H1 (cell line): Measurements from ENCODE around the gene GBP7. TPM values are rescaled to one million over a fixed set of nuclear protein-coding genes. Genes with fewer than 3 reads are reported as not detected.
A peak's percentile ranks its signal among the peaks of the same experiment; 100 is the strongest.

Experiments used
- CTCF ChIA-PET: fragments of 300-600 bp; sonication (Branson Sonifier 250); formaldehyde crosslinking; loops from one replicate; lab custom pipeline; 2021; ENCODE audit not compliant: partially characterized antibody; lab: Charles Lee
- POLR2A ChIA-PET: fragments of 300-600 bp; sonication (Branson Sonifier 250); formaldehyde crosslinking; loops from one replicate; lab custom pipeline; 2021; ENCODE audit warnings: inconsistent platforms; ENCODE audit not compliant: partially characterized antibody; lab: Charles Lee
- DNase-seq, 2 experiments: peaks; one replicate each; pipeline versions ENCODE4 v3.0.0 to v3.0.0-alpha.2; 2010 to 2022; ENCODE audit warnings: low spot score in 2 of 2, low read depth in 1 of 2, mixed read lengths in 1 of 2
- FAIRE-seq: peaks from 2 replicates; lab custom pipeline; 2011; peaks lifted over from hg19 to GRCh38; lab: Jason Lieb, UNC
- H2AFZ ChIP-seq: 2 replicates; pipeline ENCODE4 v1.8.1; 2012; ENCODE audit warnings: low read length, inconsistent platforms
- H2AK5ac ChIP-seq: 2 replicates; pipeline ENCODE4 v1.6.1; 2013; ENCODE audit warnings: low read depth, low read length
- H2BK120ac ChIP-seq: replicated peaks from 2 replicates; pipeline ENCODE3; 2013; ENCODE audit warnings: low read depth, low read length, inconsistent platforms
- H2BK12ac ChIP-seq: 2 replicates; pipeline ENCODE4 v1.6.1; 2013; ENCODE audit warnings: low read depth, low read length
- H2BK15ac ChIP-seq: 2 replicates; pipeline ENCODE4 v1.6.1; 2013; ENCODE audit warnings: low read length
- H2BK20ac ChIP-seq: 2 replicates; pipeline ENCODE4 v1.6.1; 2013; ENCODE audit warnings: low read length
- H2BK5ac ChIP-seq: 2 replicates; pipeline ENCODE4 v1.6.1; 2013; ENCODE audit warnings: low read depth, low read length
- H3K14ac ChIP-seq: 2 replicates; pipeline ENCODE4 v1.6.1; 2013; ENCODE audit warnings: inconsistent platforms; ENCODE audit not compliant: insufficient read length
- H3K18ac ChIP-seq: 2 replicates; pipeline ENCODE4 v1.6.1; 2013; ENCODE audit warnings: low read length; ENCODE audit errors: extremely low read depth
- H3K23ac ChIP-seq: 2 replicates; pipeline ENCODE4 v1.6.1; 2013; ENCODE audit warnings: inconsistent platforms; ENCODE audit not compliant: insufficient read length
- H3K23me2 ChIP-seq: 2 replicates; pipeline ENCODE4 v1.6.1; 2013; ENCODE audit warnings: low read depth, low read length
- H3K27ac ChIP-seq: 2 replicates; pipeline ENCODE4 v1.6.1; 2011; ENCODE audit warnings: low read depth, low read length, inconsistent platforms
- H3K27me3 ChIP-seq, 4 experiments: replicated peaks in 1 of 4; 1 replicate in 1 of 4; 2 replicates in 3 of 4; pipeline versions ENCODE4 v1.6.1 to v1.8.1; 2011 to 2013; ENCODE audit warnings: low read length in 3 of 4, mild to moderate bottlenecking in 3 of 4, inconsistent platforms in 2 of 4, mixed read lengths in 2 of 4, moderate library complexity in 1 of 4; ENCODE audit not compliant: control insufficient read depth in 3 of 4, insufficient read depth in 3 of 4; ENCODE audit errors: extremely low read depth in 1 of 4
- H3K36me3 ChIP-seq, 4 experiments: 2 replicates each; pipeline versions ENCODE4 v1.6.1 to v1.8.1; 2011 to 2013; ENCODE audit warnings: mild to moderate bottlenecking in 4 of 4, low read length in 3 of 4, moderate library complexity in 2 of 4, control low read depth in 1 of 4, inconsistent platforms in 1 of 4; ENCODE audit not compliant: insufficient read depth in 4 of 4, control insufficient read depth in 2 of 4
- H3K4ac ChIP-seq: replicated peaks from 2 replicates; pipeline ENCODE3; 2013; ENCODE audit warnings: low read length, low read depth, mixed read lengths, inconsistent platforms; ENCODE audit not compliant: insufficient read length
- H3K4me1 ChIP-seq, 4 experiments: replicated peaks in 1 of 4; 1 replicate in 1 of 4; 2 replicates in 3 of 4; pipeline versions ENCODE4 v1.6.1 to v1.8.1; 2011 to 2013; ENCODE audit warnings: low read length in 3 of 4, inconsistent platforms in 2 of 4, mixed read lengths in 1 of 4; ENCODE audit not compliant: insufficient read depth in 4 of 4, control insufficient read depth in 3 of 4
- H3K4me2 ChIP-seq, 2 experiments: 2 replicates each; pipeline versions ENCODE4 v1.6.1 to v1.8.1; 2011 to 2013; ENCODE audit warnings: low read depth in 2 of 2, low read length in 2 of 2, control low read depth in 1 of 2, inconsistent platforms in 1 of 2, mild to moderate bottlenecking in 1 of 2; ENCODE audit not compliant: insufficient read depth in 1 of 2
- H3K4me3 ChIP-seq, 4 experiments: fragments of 200-600, 300-600 bp in 1 of 4; sonication (generic), shearing (Covaris generic), sonication (Bioruptor Twin) in 1 of 4; 2 replicates each; pipeline versions ENCODE4 v1.5.1 to v1.8.1; 2011 to 2016; ENCODE audit warnings: low read length in 4 of 4, low read depth in 3 of 4, control low read depth in 2 of 4, inconsistent platforms in 2 of 4, mild to moderate bottlenecking in 2 of 4, mixed read lengths in 1 of 4, moderate library complexity in 1 of 4; ENCODE audit not compliant: insufficient read depth in 2 of 4; ENCODE audit errors: extremely low read depth in 1 of 4
- H3K56ac ChIP-seq: replicated peaks from 2 replicates; pipeline ENCODE3; 2013; ENCODE audit warnings: low read depth, mild to moderate bottlenecking, mixed read lengths, low read length, inconsistent platforms; ENCODE audit not compliant: insufficient read length
- H3K79me1 ChIP-seq: 2 replicates; pipeline ENCODE4 v1.6.1; 2013; ENCODE audit warnings: low read depth, low read length, control low read depth
- H3K79me2 ChIP-seq, 2 experiments: 2 replicates each; pipeline versions ENCODE4 v1.6.1 to v1.8.1; 2012 to 2013; ENCODE audit warnings: low read length in 2 of 2, mild to moderate bottlenecking in 2 of 2, inconsistent platforms in 1 of 2; ENCODE audit not compliant: insufficient read depth in 2 of 2, control insufficient read depth in 1 of 2
- H3K9ac ChIP-seq, 4 experiments: replicated peaks in 1 of 4; 1 replicate in 1 of 4; 2 replicates in 3 of 4; pipeline versions ENCODE4 v1.6.1 to v1.8.1; 2011 to 2013; ENCODE audit warnings: low read depth in 3 of 4, low read length in 3 of 4, control low read depth in 2 of 4, mild to moderate bottlenecking in 2 of 4, moderate library complexity in 2 of 4, inconsistent platforms in 1 of 4; ENCODE audit errors: extremely low read depth in 1 of 4
- H3K9me3 ChIP-seq, 2 experiments: 2 replicates each; pipeline versions ENCODE4 v1.6.1 to v1.8.1; 2012 to 2013; ENCODE audit warnings: mild to moderate bottlenecking in 2 of 2, moderate library complexity in 2 of 2, control low read depth in 1 of 2, inconsistent platforms in 1 of 2, low read depth in 1 of 2, low read length in 1 of 2, mixed read lengths in 1 of 2; ENCODE audit not compliant: insufficient read depth in 2 of 2
- H4K20me1 ChIP-seq, 2 experiments: replicated peaks in 1 of 2; 2 replicates each; pipeline versions ENCODE3 to v1.8.1; 2011 to 2013; ENCODE audit warnings: inconsistent platforms in 2 of 2, low read length in 2 of 2, mild to moderate bottlenecking in 1 of 2; ENCODE audit not compliant: insufficient read depth in 2 of 2, control insufficient read depth in 1 of 2
- H4K5ac ChIP-seq: 2 replicates; pipeline ENCODE4 v1.6.1; 2013; ENCODE audit warnings: low read length, low read depth, mixed read lengths, inconsistent platforms; ENCODE audit not compliant: insufficient read length
- H4K8ac ChIP-seq: 2 replicates; pipeline ENCODE4 v1.8.0; 2013; ENCODE audit warnings: mild to moderate bottlenecking, moderate library complexity, low read length, inconsistent platforms; ENCODE audit not compliant: insufficient read depth; ENCODE audit errors: extremely low read depth
- H4K91ac ChIP-seq: replicated peaks from 2 replicates; pipeline ENCODE3; 2013; ENCODE audit warnings: low read length, mixed read lengths, inconsistent platforms; ENCODE audit not compliant: insufficient read length
- BACH1 ChIP-seq: IDR thresholded peaks from 2 replicates; pipeline ENCODE4 v1.6.1; 2012; ENCODE audit warnings: low read length, improper control_type of control experiment
- BCL11A ChIP-seq, 2 experiments: IDR thresholded peaks; one replicate each; pipeline ENCODE4 v1.6.1; 2011; ENCODE audit warnings: low read depth in 2 of 2, low read length in 2 of 2, mild to moderate bottlenecking in 2 of 2
- CHD1 ChIP-seq: IDR thresholded peaks from 2 replicates; pipeline ENCODE4 v1.6.1; 2012; ENCODE audit warnings: low read depth, low read length, improper control_type of control experiment
- CREB1 ChIP-seq: IDR thresholded peaks from 2 replicates; pipeline ENCODE4 v1.6.1; 2012; ENCODE audit warnings: inconsistent platforms
- CTCF ChIP-seq, 3 experiments: IDR thresholded peaks; 1 replicate in 2 of 3; 2 replicates in 1 of 3; pipeline versions ENCODE4 v1.5.1 to v1.6.1; 2011; ENCODE audit warnings: low read length in 3 of 3, mild to moderate bottlenecking in 3 of 3, inconsistent platforms in 2 of 3, low read depth in 1 of 3, moderate library complexity in 1 of 3; ENCODE audit not compliant: insufficient read depth in 1 of 3; ENCODE audit errors: control extremely low read depth in 1 of 3
- EP300 ChIP-seq, 2 experiments: IDR thresholded peaks; 1 replicate in 1 of 2; 2 replicates in 1 of 2; pipeline ENCODE4 v1.6.1; 2011 to 2012; ENCODE audit warnings: low read depth in 2 of 2, low read length in 2 of 2, mild to moderate bottlenecking in 2 of 2, borderline replicate concordance in 1 of 2, inconsistent platforms in 1 of 2, moderate library complexity in 1 of 2
- EZH2 ChIP-seq: fragments of 200-600 bp; sonication (generic); IDR thresholded peaks from 2 replicates; pipeline ENCODE4 v1.7.1; 2012; ENCODE audit warnings: low read depth, mild to moderate bottlenecking, moderate library complexity, low read length, inconsistent platforms; ENCODE audit not compliant: severe bottlenecking
- JUN ChIP-seq: IDR thresholded peaks from 2 replicates; pipeline ENCODE4 v1.6.1; 2011; ENCODE audit warnings: low read depth, mild to moderate bottlenecking, improper control_type of control experiment, low read length
- NRF1 ChIP-seq: IDR thresholded peaks from 2 replicates; pipeline ENCODE4 v1.6.1; 2011; ENCODE audit warnings: mild to moderate bottlenecking, low read depth, low read length, improper control_type of control experiment
- POLR2A ChIP-seq, 2 experiments: IDR thresholded peaks; 1 replicate in 1 of 2; 2 replicates in 1 of 2; pipeline ENCODE4 v1.6.1; 2011; ENCODE audit warnings: low read depth in 2 of 2, low read length in 2 of 2, mild to moderate bottlenecking in 2 of 2; ENCODE audit errors: control extremely low read depth in 1 of 2
- RBBP5 ChIP-seq: IDR thresholded peaks from 2 replicates; pipeline ENCODE4 v1.7.1; 2012; ENCODE audit warnings: low read depth, mild to moderate bottlenecking, inconsistent platforms, low read length, moderate library complexity, borderline replicate concordance
- RXRA ChIP-seq: IDR thresholded peaks from 2 replicates; pipeline ENCODE4 v1.6.1; 2011; ENCODE audit warnings: low read depth, mild to moderate bottlenecking, low read length, moderate library complexity; ENCODE audit not compliant: insufficient read depth
- WGBS, 2 experiments: shearing (Covaris generic) in 1 of 2; methylation state at CpG; one replicate each; pipeline versions ENCODE4 v1.1.6 to v1.1.7; 2013 to 2015; ENCODE audit warnings: low lambda C conversion rate in 2 of 2, mixed read lengths in 2 of 2, inconsistent platforms in 1 of 2, low coverage in 1 of 2, missing lambda C conversion rate in 1 of 2; ENCODE audit not compliant: insufficient replicate concordance in 2 of 2, insufficient coverage in 1 of 2, insufficient read length in 1 of 2; ENCODE audit errors: extremely low coverage in 1 of 2, missing lambda C conversion rate in 1 of 2; 5-methylcytosine and 5-hydroxymethylcytosine counted together
- polyA plus RNA-seq, 7 experiments: library from polyadenylated mRNA; depleted of rRNA in 3 of 7; stranded (reverse) in 5 of 7; unstranded in 2 of 7; fragments of >200 nt in 5 of 7; fragments of 200-250 nt in 2 of 7; gene quantifications; 1 replicate in 5 of 7; 2 replicates in 1 of 7; 4 replicates in 1 of 7; pipeline versions ENCODE4 v1.2.1 to v1.2.3, GENCODE V29; 2011 to 2013; ENCODE audit warnings: missing spikeins in 2 of 7, mixed read lengths in 2 of 7
- total RNA-seq: library from RNA; stranded (reverse); fragmentation: NEBNext Ultra II Directional; extraction: Animal tissue kit (Norgen Biotek cat#: 25700); gene quantifications from 2 replicates; pipeline ENCODE4 v1.2.1, GENCODE V29; 2021

The GBP7 gene
- total and polyA plus RNA-seq, 2 of the 8 experiments (the other 6 are each of a cell fraction or from before 2014, with no cell fraction given): not detected

GRCh38 chr1:89198081-89198480, 22.3 kb upstream of the GBP7 start:
- no peaks in the 10 kb centered on the region for H3K9me3 ChIP-seq
- no peak overlapping the region for H3K18ac ChIP-seq
- H3K27ac ChIP-seq: no peak overlapping the region
- H3K27me3 ChIP-seq: no peaks in the 10 kb centered on the region
- FAIRE-seq (no peak), DNase-seq (peak in 1 of 2 experiments; percentile 47)
- no peak overlapping the region for H3K14ac ChIP-seq
- H2BK120ac ChIP-seq: no peak overlapping the region
- no peak overlapping the region for H3K9ac ChIP-seq
- WGBS, 2 experiments: 88% methylated on average over 8 of the region's 8 CpGs; no CpG with 5 or more reads in 1 of the 2 experiments
- CTCF ChIA-PET: interaction anchor here (0.5 to 2.2 kb wide), 2 partner anchors 11 to 252 kb away, joined by 3 to 5 read pairs; no protein-coding TSS in a partner anchor
- no peak overlapping the region for H4K91ac ChIP-seq
- no peak overlapping the region for H4K5ac ChIP-seq
- H4K20me1 ChIP-seq: no peaks in the 10 kb centered on the region
- H2AK5ac ChIP-seq: no peak overlapping the region
- 0 out of 2 replicates have a peak overlapping the region, but pooled peaks have one; percentile 95 for H2AFZ ChIP-seq
- H3K36me3 ChIP-seq: no peaks in the 10 kb centered on the region
- H3K4me1 ChIP-seq: no peaks in the 10 kb centered on the region
- H3K79me2 ChIP-seq: no peaks in the 10 kb centered on the region
- no peaks in the 10 kb centered on the region for H3K23me2 ChIP-seq
- no peak overlapping the region for H2BK15ac ChIP-seq
- H3K4me2 ChIP-seq: 0 out of 4 replicates have a peak overlapping the region, but pooled peaks of 1 of the 2 experiments have one; percentile 7
- H3K56ac ChIP-seq: no peak overlapping the region
- H2BK5ac ChIP-seq: no peak overlapping the region
- H4K8ac ChIP-seq: no peak overlapping the region
- H3K4me3 ChIP-seq: no peak overlapping the region
- no peaks in the 10 kb centered on the region for H3K79me1 ChIP-seq
- no peak overlapping the region for H2BK20ac ChIP-seq
- no peak overlapping the region for H3K4ac ChIP-seq
- H3K23ac ChIP-seq: no peak overlapping the region
- H2BK12ac ChIP-seq: no peak overlapping the region
- POLR2A ChIA-PET: no interaction called here
- no peak for TF ChIP-seq CHD1
- TF ChIP-seq RXRA: no peak
- TF ChIP-seq JUN: no peak
- no peak for TF ChIP-seq BCL11A (IDR thresholded peaks at IDR 0.05; ENCODE audit: low read depth in 2 of 2, low read length in 2 of 2)
- TF ChIP-seq POLR2A (IDR thresholded peaks at IDR 0.05; ENCODE audit: control extremely low read depth in 1 of 2, low read depth in 2 of 2, low read length in 2 of 2): no peak
- TF ChIP-seq RBBP5: no peak
- no peak for TF ChIP-seq CTCF (IDR thresholded peaks at IDR 0.05; ENCODE audit: control extremely low read depth in 1 of 3, insufficient read depth in 1 of 3, low read depth in 1 of 3, low read length in 3 of 3)
- no peak for TF ChIP-seq BACH1
- no peak for TF ChIP-seq NRF1
- no peak for TF ChIP-seq CREB1
- no peak for TF ChIP-seq EP300 (IDR thresholded peaks at IDR 0.05; ENCODE audit: borderline replicate concordance in 1 of 2, low read depth in 2 of 2, low read length in 2 of 2)
- TF ChIP-seq EZH2: no peak
